ENCODE measurements around the gene GYG2. TPM values are rescaled to one million over a fixed set of nuclear protein-coding genes. Genes with fewer than 3 reads are reported as not detected.

The GYG2 gene
- total and polyA plus RNA-seq, 2 of the 8 experiments (the other 6 are each of a cell fraction or from before 2014, with no cell fraction given): 52.8 to 65.3 TPM

GRCh38 chrX:2859197-2859797 is 30.6 kb downstream of the GYG2 start:
- Histone ChIP-seq H2BK5ac (ENCODE audit: low read depth, low read length) (no peak overlapping the region), H4K5ac (ENCODE audit: insufficient read length, low read depth, low read length) (no peak overlapping the region), H3K18ac (ENCODE audit: extremely low read depth, low read length) (no peak overlapping the region), H3K14ac (ENCODE audit: insufficient read length) (no peak overlapping the region), H4K91ac (replicated peaks; ENCODE audit: insufficient read length, low read length) (no peak overlapping the region), H3K4me1 (replicated peaks in 1 of 4; ENCODE audit: control insufficient read depth in 3 of 4, insufficient read depth in 4 of 4, low read length in 3 of 4) (no peaks in the 10 kb centered on the region), H2AK5ac (ENCODE audit: low read depth, low read length) (no peak overlapping the region), H3K23ac (ENCODE audit: insufficient read length) (no peak overlapping the region), H3K79me1 (ENCODE audit: low read depth, low read length) (no peaks in the 10 kb centered on the region), H3K9me3 (ENCODE audit: insufficient read depth in 2 of 2, low read depth in 1 of 2, low read length in 1 of 2) (no peaks in the 10 kb centered on the region), H3K79me2 (ENCODE audit: control insufficient read depth in 1 of 2, insufficient read depth in 2 of 2, low read length in 2 of 2) (no peaks in the 10 kb centered on the region), H2AFZ (ENCODE audit: low read length) (no peak overlapping the region), H2BK120ac (replicated peaks; ENCODE audit: low read depth, low read length) (no peak overlapping the region), H3K56ac (replicated peaks; ENCODE audit: insufficient read length, low read depth, low read length) (no peak overlapping the region), H3K23me2 (ENCODE audit: low read depth, low read length) (no peaks in the 10 kb centered on the region), H3K9ac (replicated peaks in 1 of 4; ENCODE audit: extremely low read depth in 1 of 4, low read depth in 3 of 4, low read length in 3 of 4) (no peak overlapping the region), H4K8ac (ENCODE audit: extremely low read depth, insufficient read depth, low read length) (no peak overlapping the region), H3K27ac (ENCODE audit: low read depth, low read length) (no peak overlapping the region), H3K4ac (replicated peaks; ENCODE audit: insufficient read length, low read depth, low read length) (no peak overlapping the region), H3K27me3 (replicated peaks in 1 of 4; ENCODE audit: control insufficient read depth in 3 of 4, extremely low read depth in 1 of 4, insufficient read depth in 3 of 4, low read length in 3 of 4) (no peaks in the 10 kb centered on the region), H4K20me1 (replicated peaks in 1 of 2; ENCODE audit: control insufficient read depth in 1 of 2, insufficient read depth in 2 of 2, low read length in 2 of 2) (no peaks in the 10 kb centered on the region), H2BK20ac (ENCODE audit: low read length) (no peak overlapping the region), H2BK12ac (ENCODE audit: low read depth, low read length) (no peak overlapping the region), H3K4me3 (ENCODE audit: extremely low read depth in 1 of 4, insufficient read depth in 2 of 4, low read depth in 3 of 4, low read length in 4 of 4) (no peak overlapping the region), H2BK15ac (ENCODE audit: low read length) (no peak overlapping the region), H3K36me3 (ENCODE audit: control insufficient read depth in 2 of 4, insufficient read depth in 4 of 4, low read length in 3 of 4) (peaks cover 0 to 56% (median 30%) of the 10 kb centered on the region in 4 experiments; a peak in 7 of 8 replicates), H3K4me2 (ENCODE audit: insufficient read depth in 1 of 2, low read depth in 2 of 2, low read length in 2 of 2) (no peak overlapping the region)
- WGBS, 2 experiments (ENCODE audit: extremely low coverage in 1 of 2, insufficient coverage in 1 of 2, insufficient read length in 1 of 2, insufficient replicate concordance in 2 of 2, low coverage in 1 of 2, low lambda C conversion rate in 2 of 2, missing lambda C conversion rate in 1 of 2): 91% methylated on average over 1 of the region's 1 CpG; no CpG with 5 or more reads in 1 of the 2 experiments
- POLR2A ChIA-PET (ENCODE audit: partially characterized antibody): no interaction called here
- CTCF ChIA-PET (ENCODE audit: partially characterized antibody): no interaction called here
- FAIRE-seq: no peak
- no peak for TF ChIP-seq CBX8 (IDR thresholded peaks at IDR 0.05; ENCODE audit: borderline replicate concordance, low read depth, low read length)
- no peak for DNase-seq (ENCODE audit: low read depth in 1 of 2, low spot score in 2 of 2)
